ENCODE measurements around the gene TLK2. TPM values are rescaled to one million over a fixed set of nuclear protein-coding genes. Genes with fewer than 3 reads are reported as not detected.
A peak's percentile ranks its signal among the peaks of the same experiment; 100 is the strongest.

TLK2 gene
- total and polyA plus RNA-seq, 2 donors (not counting 3 experiments of a cell fraction or from before 2014, with no cell fraction given) = 30.7 to 40.7 TPM

DNA sequence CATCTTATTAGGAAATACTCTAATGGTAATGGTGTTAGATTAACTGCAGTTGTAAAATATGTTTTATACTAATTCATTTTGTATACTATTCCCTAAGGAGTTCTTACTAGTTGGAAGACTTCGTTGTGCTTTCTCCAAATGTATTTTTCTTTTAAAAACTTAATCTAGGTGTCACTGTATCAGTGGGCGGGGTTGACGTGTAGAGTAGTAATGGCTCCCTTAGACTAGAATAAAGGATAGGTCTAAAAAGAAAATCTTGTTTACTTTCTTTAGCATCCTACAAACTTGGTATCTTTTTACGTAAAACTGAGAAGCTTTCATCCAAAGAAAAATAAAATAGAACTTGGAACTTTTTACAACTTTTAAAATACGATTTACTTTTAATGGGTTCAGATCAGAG is 93.9 kb downstream of the TLK2 start:
- Histone ChIP-seq H3K9ac (replicated peaks; ENCODE audit: extremely low read depth, insufficient read depth, low read length) (peak overlapping the region; percentile 78), H3K79me2 (ENCODE audit: control insufficient read depth, insufficient read depth, low read length) (peaks cover 2% of the 10 kb centered on the region), H3K9me3 (replicated peaks; ENCODE audit: control insufficient read depth, insufficient read depth, low read length) (no peaks in the 10 kb centered on the region), H4K20me1 (replicated peaks; ENCODE audit: control insufficient read depth, extremely low read depth, insufficient read depth, low read length) (no peaks in the 10 kb centered on the region), H3K4me3 (replicated peaks in 1 of 3; ENCODE audit: insufficient read depth in 1 of 3, low read depth in 1 of 3, low read length in 3 of 3) (peak overlapping the region in 2 of 3 experiments; percentile 10 to 38), H3K27ac (ENCODE audit: insufficient read depth, low read depth, low read length) (peak overlapping the region; percentile 94), H3K4me2 (ENCODE audit: insufficient read depth, low read length) (peak overlapping the region; percentile 95), H2AFZ (ENCODE audit: low read depth, low read length) (no peak overlapping the region), H3K4me1 (ENCODE audit: control insufficient read depth, extremely low read depth, insufficient read depth, low read length) (peaks cover 28% of the 10 kb centered on the region), H3K36me3 (ENCODE audit: control insufficient read depth in 2 of 2, extremely low read depth in 1 of 2, insufficient read depth in 2 of 2, low read length in 2 of 2) (peaks cover 0 to 21% of the 10 kb centered on the region in 2 experiments), H3K27me3 (ENCODE audit: control insufficient read depth in 2 of 2, insufficient read depth in 2 of 2, low read length in 2 of 2) (no peaks in the 10 kb centered on the region), H3K9me1 (replicated peaks; ENCODE audit: control insufficient read depth, extremely low read depth, insufficient read depth, low read length) (no peaks in the 10 kb centered on the region)
- DNase-seq (ENCODE audit: low read depth, low spot score) (no peak), FAIRE-seq (no peak)
- intact Hi-C loops (cut with micrococcal nuclease) = loop anchor here (10.0 kb wide), 1 partner anchor 1252 kb away; the partner anchor contains the start of genes FTSJ3 and PSMC5
- CTCF ChIA-PET = interaction anchor here (1.6 to 4.4 kb wide), 2 partner anchors 19 to 20 kb away, joined by 3 to 22 read pairs; no protein-coding TSS in a partner anchor
- TF ChIP-seq, protein P1, sequence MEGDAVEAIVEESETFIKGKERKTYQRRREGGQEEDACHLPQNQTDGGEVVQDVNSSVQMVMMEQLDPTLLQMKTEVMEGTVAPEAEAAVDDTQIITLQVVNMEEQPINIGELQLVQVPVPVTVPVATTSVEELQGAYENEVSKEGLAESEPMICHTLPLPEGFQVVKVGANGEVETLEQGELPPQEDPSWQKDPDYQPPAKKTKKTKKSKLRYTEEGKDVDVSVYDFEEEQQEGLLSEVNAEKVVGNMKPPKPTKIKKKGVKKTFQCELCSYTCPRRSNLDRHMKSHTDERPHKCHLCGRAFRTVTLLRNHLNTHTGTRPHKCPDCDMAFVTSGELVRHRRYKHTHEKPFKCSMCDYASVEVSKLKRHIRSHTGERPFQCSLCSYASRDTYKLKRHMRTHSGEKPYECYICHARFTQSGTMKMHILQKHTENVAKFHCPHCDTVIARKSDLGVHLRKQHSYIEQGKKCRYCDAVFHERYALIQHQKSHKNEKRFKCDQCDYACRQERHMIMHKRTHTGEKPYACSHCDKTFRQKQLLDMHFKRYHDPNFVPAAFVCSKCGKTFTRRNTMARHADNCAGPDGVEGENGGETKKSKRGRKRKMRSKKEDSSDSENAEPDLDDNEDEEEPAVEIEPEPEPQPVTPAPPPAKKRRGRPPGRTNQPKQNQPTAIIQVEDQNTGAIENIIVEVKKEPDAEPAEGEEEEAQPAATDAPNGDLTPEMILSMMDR (IDR thresholded peaks at IDR 0.05; ENCODE audit: extremely low read depth in 1 of 2, insufficient read depth in 1 of 2, low read depth in 1 of 2, low read length in 2 of 2) = no peak
- no peak for TF ChIP-seq POLR2A (IDR thresholded peaks at IDR 0.05; ENCODE audit: low read depth, low read length)
- dilution Hi-C loops (cut with MboI; ENCODE audit: extremely low pct_ligation_motif_present, low sequenced_read_pairs) = no loop called here
- POLR2A ChIA-PET = interaction anchor here (0.5 kb wide), 1 partner anchor 252 kb away, joined by 4 read pairs; no protein-coding TSS in a partner anchor
- BruUV-seq (replicated peaks) = TSS peak; percentile 85

DNA sequence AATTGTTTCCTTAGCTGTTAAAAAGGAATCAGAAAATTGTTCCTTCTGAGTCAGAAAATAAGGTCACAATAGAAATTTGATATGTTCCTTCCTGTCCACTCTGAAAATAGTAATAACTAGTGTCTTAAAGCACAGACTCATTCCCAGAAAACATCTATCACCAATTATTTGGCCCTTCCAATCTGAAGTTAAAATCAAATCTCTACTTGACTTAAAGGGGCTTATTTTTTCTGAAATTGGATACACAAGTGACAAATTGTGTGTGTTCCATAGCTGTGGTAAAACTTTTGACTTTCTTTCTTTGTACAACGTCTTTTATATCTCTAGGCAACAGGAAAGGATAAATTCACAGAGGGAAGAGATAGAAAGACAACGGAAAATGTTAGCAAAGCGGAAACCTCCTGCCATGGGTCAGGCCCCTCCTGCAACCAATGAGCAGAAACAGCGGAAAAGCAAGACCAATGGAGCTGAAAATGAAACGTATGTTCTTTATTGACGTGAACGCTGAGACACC is 94.3 kb downstream of the TLK2 start:
- BruUV-seq (replicated peaks) = no TSS peak
- H2AFZ ChIP-seq (ENCODE audit: low read depth, low read length) = no peak overlapping the region
- no peaks in the 10 kb centered on the region for H3K9me3 ChIP-seq (replicated peaks; ENCODE audit: control insufficient read depth, insufficient read depth, low read length)
- dilution Hi-C loops (cut with MboI; ENCODE audit: extremely low pct_ligation_motif_present, low sequenced_read_pairs) = no loop called here
- intact Hi-C loops (cut with micrococcal nuclease) = loop anchor here (1.0 to 10.0 kb wide), 2 partner anchors 79 to 1252 kb away; partner anchors contain the start of genes FTSJ3 and PSMC5
- H3K4me1 ChIP-seq (ENCODE audit: control insufficient read depth, extremely low read depth, insufficient read depth, low read length) = peaks cover 28% of the 10 kb centered on the region
- peaks cover 2% of the 10 kb centered on the region for H3K79me2 ChIP-seq (ENCODE audit: control insufficient read depth, insufficient read depth, low read length)
- CTCF ChIA-PET = interaction anchor here (1.6 to 4.4 kb wide), 2 partner anchors 18 to 20 kb away, joined by 3 to 22 read pairs; no protein-coding TSS in a partner anchor
- H3K9ac ChIP-seq (replicated peaks; ENCODE audit: extremely low read depth, insufficient read depth, low read length) = peak overlapping the region; percentile 78
- DNase-seq (ENCODE audit: low read depth, low spot score) (peak; percentile 86), FAIRE-seq (peak; percentile 81)
- peak overlapping the region in 2 of 3 experiments; percentile 10 to 38 for H3K4me3 ChIP-seq (replicated peaks in 1 of 3; ENCODE audit: insufficient read depth in 1 of 3, low read depth in 1 of 3, low read length in 3 of 3)
- TF ChIP-seq POLR2A (IDR thresholded peaks at IDR 0.05; ENCODE audit: low read depth, low read length) = no peak
- TF ChIP-seq, protein P2, sequence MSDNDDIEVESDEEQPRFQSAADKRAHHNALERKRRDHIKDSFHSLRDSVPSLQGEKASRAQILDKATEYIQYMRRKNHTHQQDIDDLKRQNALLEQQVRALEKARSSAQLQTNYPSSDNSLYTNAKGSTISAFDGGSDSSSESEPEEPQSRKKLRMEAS (IDR thresholded peaks at IDR 0.05; ENCODE audit: insufficient read depth, insufficient read length) = no peak
- no peak for TF ChIP-seq MYC (IDR thresholded peaks at IDR 0.05; ENCODE audit: low read depth, low read length)
- TF ChIP-seq FOS (IDR thresholded peaks at IDR 0.05; ENCODE audit: borderline replicate concordance, insufficient read depth, low read length) = peak; percentile 45
- no peak for TF ChIP-seq POLR2AphosphoS5 (IDR thresholded peaks at IDR 0.05; ENCODE audit: insufficient read depth, low read depth, low read length)
- peak; percentile 42 for TF ChIP-seq JUN (IDR thresholded peaks at IDR 0.05; ENCODE audit: borderline replicate concordance, insufficient read depth, insufficient read length, low read depth)
- TF ChIP-seq EZH2 (IDR thresholded peaks at IDR 0.05; ENCODE audit: borderline replicate concordance, low read depth, low read length, severe bottlenecking) = no peak
- peak; percentile 66 for TF ChIP-seq GATA2 (IDR thresholded peaks at IDR 0.05; ENCODE audit: insufficient read depth, insufficient read length, low read depth, low read length)
- TF ChIP-seq, protein P1 (IDR thresholded peaks at IDR 0.05; ENCODE audit: extremely low read depth in 1 of 2, insufficient read depth in 1 of 2, low read depth in 1 of 2, low read length in 2 of 2) = no peak
- POLR2A ChIA-PET = no interaction called here
- peaks cover 0 to 21% of the 10 kb centered on the region in 2 experiments for H3K36me3 ChIP-seq (ENCODE audit: control insufficient read depth in 2 of 2, extremely low read depth in 1 of 2, insufficient read depth in 2 of 2, low read length in 2 of 2)
- H3K9me1 ChIP-seq (replicated peaks; ENCODE audit: control insufficient read depth, extremely low read depth, insufficient read depth, low read length) = no peaks in the 10 kb centered on the region
- no peaks in the 10 kb centered on the region for H3K27me3 ChIP-seq (ENCODE audit: control insufficient read depth in 2 of 2, insufficient read depth in 2 of 2, low read length in 2 of 2)
- H4K20me1 ChIP-seq (replicated peaks; ENCODE audit: control insufficient read depth, extremely low read depth, insufficient read depth, low read length) = no peaks in the 10 kb centered on the region
- H3K27ac ChIP-seq (ENCODE audit: insufficient read depth, low read depth, low read length) = peak overlapping the region; percentile 94
- peak overlapping the region; percentile 95 for H3K4me2 ChIP-seq (ENCODE audit: insufficient read depth, low read length)

Data from endothelial cell of umbilical vein (primary cell).